Suprapubic skin (tissue), 3 donors: ENCODE data around the gene TPCN1.

Source experiments
- POLR2A ChIP-seq, 2 donors: fragments of 450-650 bp; IDR thresholded peaks; one replicate each; pipeline ENCODE4 v1.6.1; 2017; ENCODE audit warnings: antibody characterized with exemption in 2 of 2, mild to moderate bottlenecking in 2 of 2, moderate library complexity in 2 of 2
- TF ChIP-seq, protein P1 (sequence below), 2 donors: fragments of 200-600 bp in 1 of 2; fragments of 450-650 bp in 1 of 2; sonication (generic) in 1 of 2; IDR thresholded peaks; one replicate each; pipeline ENCODE4 v1.5.1; 2016 to 2019; ENCODE audit warnings: antibody characterized with exemption in 2 of 2, mild to moderate bottlenecking in 1 of 2, moderate library complexity in 1 of 2

DNA sequence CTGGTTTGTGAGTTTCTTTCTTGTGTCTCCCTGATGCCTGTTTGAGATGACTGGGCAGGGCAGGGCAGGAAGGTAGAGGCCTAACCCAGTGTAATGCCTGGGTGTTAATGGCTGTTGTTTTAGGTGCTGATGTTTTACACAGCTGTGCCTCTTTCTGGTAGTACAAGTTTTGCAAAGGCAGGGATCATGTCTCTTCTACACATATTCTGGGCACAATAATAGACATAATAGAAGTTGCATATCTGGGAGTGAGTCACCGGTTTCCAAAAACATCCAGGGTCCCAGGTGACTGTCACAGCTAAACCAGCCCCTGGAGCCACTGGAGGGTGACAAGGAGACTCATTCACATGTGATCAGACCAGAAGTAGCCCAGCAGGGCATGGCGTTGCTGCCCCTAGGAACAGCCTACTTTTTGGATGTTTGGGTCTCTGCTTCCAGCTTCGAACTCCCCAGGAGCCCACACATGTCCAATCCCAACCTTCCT is 18.1 kb downstream of the TPCN1 start:
- no peak for TF ChIP-seq POLR2A (IDR thresholded peaks at IDR 0.05)
- TF ChIP-seq, protein P1, sequence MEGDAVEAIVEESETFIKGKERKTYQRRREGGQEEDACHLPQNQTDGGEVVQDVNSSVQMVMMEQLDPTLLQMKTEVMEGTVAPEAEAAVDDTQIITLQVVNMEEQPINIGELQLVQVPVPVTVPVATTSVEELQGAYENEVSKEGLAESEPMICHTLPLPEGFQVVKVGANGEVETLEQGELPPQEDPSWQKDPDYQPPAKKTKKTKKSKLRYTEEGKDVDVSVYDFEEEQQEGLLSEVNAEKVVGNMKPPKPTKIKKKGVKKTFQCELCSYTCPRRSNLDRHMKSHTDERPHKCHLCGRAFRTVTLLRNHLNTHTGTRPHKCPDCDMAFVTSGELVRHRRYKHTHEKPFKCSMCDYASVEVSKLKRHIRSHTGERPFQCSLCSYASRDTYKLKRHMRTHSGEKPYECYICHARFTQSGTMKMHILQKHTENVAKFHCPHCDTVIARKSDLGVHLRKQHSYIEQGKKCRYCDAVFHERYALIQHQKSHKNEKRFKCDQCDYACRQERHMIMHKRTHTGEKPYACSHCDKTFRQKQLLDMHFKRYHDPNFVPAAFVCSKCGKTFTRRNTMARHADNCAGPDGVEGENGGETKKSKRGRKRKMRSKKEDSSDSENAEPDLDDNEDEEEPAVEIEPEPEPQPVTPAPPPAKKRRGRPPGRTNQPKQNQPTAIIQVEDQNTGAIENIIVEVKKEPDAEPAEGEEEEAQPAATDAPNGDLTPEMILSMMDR (IDR thresholded peaks at IDR 0.05) = no peak
